IMR-90 (cell line): ENCODE results near the gene ENDOV. TPM values are rescaled to one million over a fixed set of nuclear protein-coding genes. Genes with fewer than 3 reads are reported as not detected.

Experiments used
- ATAC-seq: fragments of 200-7000 bp; cut with Tn5 transposase; 2 replicates; pipeline ENCODE4 v1.9.1; 2020; ENCODE audit warnings: low read depth, mild to moderate bottlenecking, moderate library complexity
- BruUV-seq: library from RNA; stranded (reverse); fragments of 400-500 nt; replicated peaks from 2 replicates; lab custom pipeline; 2021; lab: Mats Ljungman, UMichigan
- CTCF ChIA-PET: fragments of 300-600 bp; formaldehyde crosslinking; extraction: SDS; loops from one replicate; lab custom pipeline; 2021; ENCODE audit warnings: antibody characterized with exemption; lab: Yijun Ruan, JAX
- POLR2A ChIA-PET: fragments of 300-600 bp; sonication (Branson Sonifier 250); formaldehyde crosslinking; loops from one replicate; lab custom pipeline; 2022; ENCODE audit warnings: antibody characterized with exemption; ENCODE audit not compliant: unreplicated experiment; lab: Charles Lee
- DNase-seq: peaks from one replicate; pipeline ENCODE4 v3.0.0; 2013
- H2AFZ ChIP-seq: replicated peaks from 2 replicates; pipeline ENCODE3; 2013; ENCODE audit warnings: low read length, mild to moderate bottlenecking; ENCODE audit not compliant: poor library complexity
- H2AK5ac ChIP-seq: 2 replicates; pipeline ENCODE4 v1.6.1; 2013; ENCODE audit warnings: low read depth, low read length, inconsistent platforms
- H2AK9ac ChIP-seq: replicated peaks from 2 replicates; pipeline ENCODE3; 2013; ENCODE audit warnings: mild to moderate bottlenecking, low read depth, low read length, moderate library complexity; ENCODE audit not compliant: poor library complexity
- H2BK120ac ChIP-seq: 2 replicates; pipeline ENCODE4 v1.6.1; 2013; ENCODE audit warnings: low read depth, low read length, inconsistent platforms
- H2BK15ac ChIP-seq: 3 replicates; pipeline ENCODE4 v1.6.1; 2013; ENCODE audit warnings: low read depth, low read length, inconsistent platforms
- H2BK20ac ChIP-seq: 2 replicates; pipeline ENCODE4 v1.6.1; 2013; ENCODE audit warnings: low read depth, mild to moderate bottlenecking, inconsistent platforms, low read length, moderate library complexity
- H2BK5ac ChIP-seq: 2 replicates; pipeline ENCODE4 v1.6.1; 2013; ENCODE audit warnings: mild to moderate bottlenecking, low read depth, low read length, inconsistent platforms; ENCODE audit not compliant: poor library complexity, severe bottlenecking
- H3K14ac ChIP-seq: replicated peaks from 2 replicates; pipeline ENCODE4 v1.6.1; 2013; ENCODE audit warnings: low read depth, low read length, inconsistent platforms
- H3K18ac ChIP-seq: 2 replicates; pipeline ENCODE4 v1.6.1; 2013; ENCODE audit warnings: low read depth, low read length, control low read depth
- H3K23ac ChIP-seq: 2 replicates; pipeline ENCODE4 v1.6.1; 2013; ENCODE audit warnings: low read depth, low read length, inconsistent platforms
- H3K27ac ChIP-seq: 2 replicates; pipeline ENCODE4 v1.5.1; 2013; ENCODE audit warnings: mild to moderate bottlenecking, control low read depth, low read length; ENCODE audit not compliant: insufficient read depth
- H3K27me3 ChIP-seq: 2 replicates; pipeline ENCODE4 v1.6.1; 2013; ENCODE audit warnings: low read length; ENCODE audit not compliant: control insufficient read depth, insufficient read depth
- H3K36me3 ChIP-seq: 2 replicates; pipeline ENCODE4 v1.6.1; 2013; ENCODE audit warnings: low read length, mixed read lengths; ENCODE audit not compliant: control insufficient read depth, insufficient read depth
- H3K4ac ChIP-seq: 2 replicates; pipeline ENCODE4 v1.6.1; 2013; ENCODE audit warnings: low read depth, low read length, inconsistent platforms
- H3K4me1 ChIP-seq: 2 replicates; pipeline ENCODE4 v1.6.1; 2013; ENCODE audit warnings: low read length, mixed read lengths; ENCODE audit not compliant: control insufficient read depth, insufficient read depth
- H3K4me2 ChIP-seq: 2 replicates; pipeline ENCODE4 v1.6.1; 2013; ENCODE audit warnings: low read depth, mild to moderate bottlenecking, control low read depth, low read length, moderate library complexity
- H3K4me3 ChIP-seq: 2 replicates; pipeline ENCODE4 v1.5.1; 2013; ENCODE audit warnings: low read depth, mild to moderate bottlenecking, control low read depth, low read length, moderate library complexity; ENCODE audit not compliant: insufficient read depth
- H3K56ac ChIP-seq: 2 replicates; pipeline ENCODE4 v1.6.1; 2013; ENCODE audit warnings: low read length, inconsistent platforms; ENCODE audit not compliant: insufficient read depth; ENCODE audit errors: extremely low read depth
- H3K79me1 ChIP-seq, 2 experiments: 2 replicates each; pipeline ENCODE4 v1.6.1; 2013; ENCODE audit warnings: low read length in 2 of 2, inconsistent platforms in 1 of 2, low read depth in 1 of 2
- H3K9ac ChIP-seq: 2 replicates; pipeline ENCODE4 v1.6.1; 2013; ENCODE audit warnings: low read depth, low read length, control low read depth
- H3K9me1 ChIP-seq: 2 replicates; pipeline ENCODE4 v1.6.1; 2013; ENCODE audit warnings: low read length, inconsistent platforms; ENCODE audit not compliant: insufficient read depth
- H3K9me3 ChIP-seq: 2 replicates; pipeline ENCODE4 v1.6.1; 2013; ENCODE audit warnings: low read length; ENCODE audit not compliant: control insufficient read depth, insufficient read depth
- H4K20me1 ChIP-seq: 2 replicates; pipeline ENCODE4 v1.6.1; 2013; ENCODE audit warnings: low read length, inconsistent platforms; ENCODE audit not compliant: insufficient read depth
- H4K5ac ChIP-seq: 2 replicates; pipeline ENCODE4 v1.6.1; 2013; ENCODE audit warnings: mild to moderate bottlenecking, low read depth, low read length, control low read depth
- H4K8ac ChIP-seq, 2 experiments: 2 replicates each; pipeline ENCODE4 v1.6.1; 2013; ENCODE audit warnings: low read depth in 2 of 2, low read length in 2 of 2, control low read depth in 1 of 2, inconsistent platforms in 1 of 2
- H4K91ac ChIP-seq: 2 replicates; pipeline ENCODE4 v1.6.1; 2013; ENCODE audit warnings: low read depth, low read length, inconsistent platforms; ENCODE audit not compliant: insufficient read depth
- CEBPB ChIP-seq: IDR thresholded peaks from 2 replicates; pipeline ENCODE4 v1.6.1; 2012; ENCODE audit warnings: low read depth, low read length, improper control_type of control experiment
- CHD1 ChIP-seq: IDR thresholded peaks from 2 replicates; pipeline ENCODE4 v1.6.1; 2012; ENCODE audit warnings: low read depth, low read length, improper control_type of control experiment
- CTCF ChIP-seq: conservative IDR thresholded peaks from 2 replicates; pipeline ENCODE4 v1.5.1; 2012; ENCODE audit warnings: mild to moderate bottlenecking, low read depth, low read length, improper control_type of control experiment
- ELK1 ChIP-seq: fragments of 150-350 bp; IDR thresholded peaks from 2 replicates; pipeline ENCODE4 v1.6.1; 2016; ENCODE audit warnings: low read depth, mild to moderate bottlenecking, low read length, moderate library complexity, borderline replicate concordance
- FOS ChIP-seq: fragments of 150-350 bp; IDR thresholded peaks from 2 replicates; pipeline ENCODE4 v1.6.1; 2016; ENCODE audit warnings: low read depth, low read length
- MAZ ChIP-seq: IDR thresholded peaks from 2 replicates; pipeline ENCODE4 v1.6.1; 2012; ENCODE audit warnings: low read depth, mild to moderate bottlenecking, low read length, improper control_type of control experiment, moderate library complexity, borderline replicate concordance
- NFE2L2 ChIP-seq: fragments of 150-350 bp; IDR thresholded peaks from 2 replicates; pipeline ENCODE4 v1.6.1; 2016; ENCODE audit warnings: low read depth, mild to moderate bottlenecking, low read length
- POLR2A ChIP-seq: IDR thresholded peaks from 2 replicates; pipeline ENCODE4 v1.6.1; 2012; ENCODE audit warnings: mild to moderate bottlenecking, low read depth, low read length
- WGBS, 2 experiments: methylation state at CpG; one replicate each; pipeline versions ENCODE4 v1.1.5 to v1.1.7; 2013; ENCODE audit warnings: missing lambda C conversion rate in 2 of 2; ENCODE audit not compliant: insufficient read length in 1 of 2; ENCODE audit errors: extremely low coverage in 2 of 2; 5-methylcytosine and 5-hydroxymethylcytosine counted together
- dilution Hi-C: fragments of 300-500 bp; cut with HindIII; formaldehyde crosslinking; loops from one replicate; pipeline ENCODE4 v1.14.3; 2018; ENCODE audit warnings: low sequenced_read_pairs; ENCODE audit not compliant: unreplicated experiment
- in situ Hi-C: fragments of 300-500 bp; cut with MboI; formaldehyde crosslinking; loops from 3 replicates; pipeline ENCODE4 v1.14.3; 2019; ENCODE audit warnings: low sequenced_read_pairs, inconsistent platforms, mixed read lengths
- intact Hi-C: fragments of 100-400 bp; cut with micrococcal nuclease; formaldehyde crosslinking; loops from 2 replicates; pipeline ENCODE4 v1.10.0; 2022
- polyA plus RNA-seq, 3 experiments: library from polyadenylated mRNA; depleted of rRNA; stranded (reverse); fragments of >200 nt; gene quantifications; 2 replicates each; pipeline ENCODE4 v1.2.3, GENCODE V29; 2012; ENCODE audit warnings: low replicate concordance in 1 of 3
- total RNA-seq: library from RNA; depleted of rRNA; stranded (reverse); fragments of >200 nt; gene quantifications from 2 replicates; pipeline ENCODE4 v1.2.3, GENCODE V29; 2012

The ENDOV gene
- total and polyA plus RNA-seq, 2 of the 4 experiments (the other 2 are of a cell fraction), result 15.1 to 30.3 TPM

GRCh38 chr17:80416260-80416939 lies 1.4 kb downstream of the ENDOV start:
- POLR2A ChIA-PET, result no interaction called here
- H3K36me3 ChIP-seq, result peaks cover 19% of the 10 kb centered on the region
- ATAC-seq, result no peak

More at GRCh38 chr17:80416260-80416939, 1.4 kb downstream of the ENDOV start:
- Histone ChIP-seq H2AFZ (no peak overlapping the region), H4K5ac (no peak overlapping the region), H2BK5ac (no peak overlapping the region), H3K23ac (0 out of 2 replicates have a peak overlapping the region, but pooled peaks have one; percentile 36), H2BK120ac (no peak overlapping the region), H2AK5ac (peak overlapping the region; percentile 35; the same call in 1 of the 2 replicates), H3K79me1 (peaks cover 41 to 59% of the 10 kb centered on the region in 2 experiments), H3K27ac (no peak overlapping the region), H3K18ac (no peak overlapping the region), H3K9me1 (peaks cover 23% of the 10 kb centered on the region), H2BK20ac (no peak overlapping the region), H3K4me3 (0 out of 2 replicates have a peak overlapping the region, but pooled peaks have one; percentile 6), H4K20me1 (peaks cover 25% of the 10 kb centered on the region), H3K9me3 (no peaks in the 10 kb centered on the region), H4K8ac (0 out of 4 replicates have a peak overlapping the region, but pooled peaks of 1 of the 2 experiments have one; percentile 6), H3K4ac (no peak overlapping the region), H3K4me2 (peak overlapping the region; percentile 55; the same call in 1 of the 2 replicates), H2AK9ac (peak overlapping the region; percentile 80), H2BK15ac (no peak overlapping the region), H3K4me1 (peaks cover 7% of the 10 kb centered on the region), H3K9ac (no peak overlapping the region), H3K27me3 (no peaks in the 10 kb centered on the region), H3K56ac (no peak overlapping the region), H4K91ac (no peak overlapping the region; the same call in 1 of the 2 replicates), H3K14ac (peak overlapping the region; percentile 56; the same call in 1 of the 2 replicates)
- no peak for DNase-seq
- TF ChIP-seq FOS (no peak), MAZ (no peak), POLR2A (no peak), CTCF (no peak), CHD1 (no peak), NFE2L2 (no peak), ELK1 (no peak), CEBPB (no peak)
- dilution Hi-C loops, result no loop called here
- CTCF ChIA-PET, result no interaction called here
- BruUV-seq, result no TSS peak
- in situ Hi-C loops, result no loop called here
- WGBS, 2 experiments, result 100% methylated on average over 2 of the region's 7 CpGs; no CpG with 5 or more reads in 1 of the 2 experiments
- intact Hi-C loops, result no loop called here
